SK-N-SH treated with all-trans-retinoic acid at 6 μM for 48 hours (cell line): ENCODE results near the gene HOXA6.

ENCODE experiments used
- ATAC-seq: fragments of 200-7000 bp; cut with Tn5 transposase; 3 replicates; pipeline ENCODE4 v1.9.1; 2020; ENCODE audit warnings: mild to moderate bottlenecking, moderate library complexity
- ARNTL ChIP-seq: fragments of 450-650 bp; formaldehyde crosslinking; IDR thresholded peaks from 2 replicates; pipeline ENCODE4 v1.5.0; 2020; ENCODE audit warnings: low read depth, mild to moderate bottlenecking, moderate library complexity, borderline replicate concordance
- ESRRG ChIP-seq: fragments of 250-450 bp; sonication (Bioruptor Pico); IDR thresholded peaks from 2 replicates; pipeline ENCODE4 v1.6.1; 2021; ENCODE audit warnings: mild to moderate bottlenecking
- GLIS3 ChIP-seq: fragments of 250-450 bp; sonication (Bioruptor Pico); IDR thresholded peaks from 2 replicates; pipeline ENCODE4 v1.5.0; 2020; ENCODE audit warnings: mild to moderate bottlenecking, moderate library complexity
- ISL1 ChIP-seq: fragments of 250-450 bp; sonication (Bioruptor Pico); IDR thresholded peaks from 2 replicates; pipeline ENCODE4 v2.1.2; 2022; ENCODE audit warnings: mild to moderate bottlenecking, moderate library complexity
- PPARA ChIP-seq: fragments of 250-450 bp; sonication (Bioruptor Pico); IDR thresholded peaks from 2 replicates; pipeline ENCODE4 v1.5.0; 2020; ENCODE audit warnings: mild to moderate bottlenecking, borderline replicate concordance
- SNAI2 ChIP-seq: fragments of 250-450 bp; sonication (Bioruptor Pico); IDR thresholded peaks from 2 replicates; pipeline ENCODE4 v1.5.0; 2020; ENCODE audit warnings: mild to moderate bottlenecking, moderate library complexity
- ZC3H10 ChIP-seq: fragments of 250-450 bp; sonication (Bioruptor Pico); IDR thresholded peaks from 2 replicates; pipeline ENCODE4 v1.5.1; 2021; ENCODE audit warnings: mild to moderate bottlenecking, moderate library complexity
- ZFP3 ChIP-seq: fragments of 250-450 bp; sonication (Bioruptor Pico); IDR thresholded peaks from 2 replicates; pipeline ENCODE4 v1.5.0; 2020; ENCODE audit warnings: mild to moderate bottlenecking, moderate library complexity
- ZFP30 ChIP-seq: fragments of 450-650 bp; formaldehyde crosslinking; IDR thresholded peaks from 2 replicates; pipeline ENCODE4 v1.5.0; 2022; ENCODE audit warnings: mild to moderate bottlenecking, moderate library complexity
- ZNF70 ChIP-seq: fragments of 450-650 bp; formaldehyde crosslinking; IDR thresholded peaks from 2 replicates; pipeline ENCODE4 v1.5.0; 2020; ENCODE audit warnings: mild to moderate bottlenecking, moderate library complexity
- ZNF8 ChIP-seq: fragments of 450-650 bp; formaldehyde crosslinking; IDR thresholded peaks from 2 replicates; pipeline ENCODE4 v1.5.0; 2020; ENCODE audit warnings: mild to moderate bottlenecking, moderate library complexity
- TF ChIP-seq, protein P1 (sequence below): fragments of 250-450 bp; sonication (Bioruptor Pico); IDR thresholded peaks from 2 replicates; pipeline ENCODE4 v1.5.0; 2020; ENCODE audit warnings: mild to moderate bottlenecking, moderate library complexity
- TF ChIP-seq, protein P2 (sequence below): fragments of 250-450 bp; sonication (Bioruptor Pico); IDR thresholded peaks from 2 replicates; pipeline ENCODE4 v1.8.0; 2021; ENCODE audit warnings: low read depth, mild to moderate bottlenecking, moderate library complexity, borderline replicate concordance
- TF ChIP-seq, protein P3 (sequence below): fragments of 250-450 bp; sonication (Bioruptor Pico); IDR thresholded peaks from 2 replicates; pipeline ENCODE4 v1.5.1; 2020; ENCODE audit warnings: low read depth, mild to moderate bottlenecking, moderate library complexity
- TF ChIP-seq, protein P4 (sequence below): fragments of 250-450 bp; sonication (Bioruptor Pico); IDR thresholded peaks from 2 replicates; pipeline ENCODE4 v1.5.1; 2021; ENCODE audit warnings: mild to moderate bottlenecking, moderate library complexity

Gene HOXA6

DNA sequence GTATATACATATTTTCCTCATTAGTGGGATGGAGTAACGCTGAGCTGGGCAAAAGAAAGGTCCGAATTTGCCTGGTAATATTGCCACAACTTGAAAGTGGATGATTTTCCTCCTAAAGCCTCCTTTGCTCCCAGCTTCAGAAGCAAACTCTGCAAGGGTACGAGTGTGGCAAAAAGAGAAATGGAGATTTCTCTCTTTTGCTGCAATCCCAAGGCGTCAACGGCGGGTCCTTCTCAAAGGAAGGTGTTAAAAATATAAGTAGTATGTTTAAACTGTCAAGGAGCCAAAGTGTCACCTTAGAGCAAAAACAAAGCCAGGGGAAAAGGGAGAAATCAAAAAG lies 32.7 kb downstream of the HOXA6 start:
- no peak for ATAC-seq
- TF ChIP-seq ZNF70 (CRISPR knock-in tag) (no peak), ZFP30 (no peak), GLIS3 (CRISPR knock-in tag) (no peak), ESRRG (CRISPR knock-in tag) (no peak), ISL1 (CRISPR knock-in tag) (no peak), PPARA (no peak), ARNTL (CRISPR knock-in tag) (no peak), ZC3H10 (CRISPR knock-in tag) (no peak)
- TF ChIP-seq, protein P1, sequence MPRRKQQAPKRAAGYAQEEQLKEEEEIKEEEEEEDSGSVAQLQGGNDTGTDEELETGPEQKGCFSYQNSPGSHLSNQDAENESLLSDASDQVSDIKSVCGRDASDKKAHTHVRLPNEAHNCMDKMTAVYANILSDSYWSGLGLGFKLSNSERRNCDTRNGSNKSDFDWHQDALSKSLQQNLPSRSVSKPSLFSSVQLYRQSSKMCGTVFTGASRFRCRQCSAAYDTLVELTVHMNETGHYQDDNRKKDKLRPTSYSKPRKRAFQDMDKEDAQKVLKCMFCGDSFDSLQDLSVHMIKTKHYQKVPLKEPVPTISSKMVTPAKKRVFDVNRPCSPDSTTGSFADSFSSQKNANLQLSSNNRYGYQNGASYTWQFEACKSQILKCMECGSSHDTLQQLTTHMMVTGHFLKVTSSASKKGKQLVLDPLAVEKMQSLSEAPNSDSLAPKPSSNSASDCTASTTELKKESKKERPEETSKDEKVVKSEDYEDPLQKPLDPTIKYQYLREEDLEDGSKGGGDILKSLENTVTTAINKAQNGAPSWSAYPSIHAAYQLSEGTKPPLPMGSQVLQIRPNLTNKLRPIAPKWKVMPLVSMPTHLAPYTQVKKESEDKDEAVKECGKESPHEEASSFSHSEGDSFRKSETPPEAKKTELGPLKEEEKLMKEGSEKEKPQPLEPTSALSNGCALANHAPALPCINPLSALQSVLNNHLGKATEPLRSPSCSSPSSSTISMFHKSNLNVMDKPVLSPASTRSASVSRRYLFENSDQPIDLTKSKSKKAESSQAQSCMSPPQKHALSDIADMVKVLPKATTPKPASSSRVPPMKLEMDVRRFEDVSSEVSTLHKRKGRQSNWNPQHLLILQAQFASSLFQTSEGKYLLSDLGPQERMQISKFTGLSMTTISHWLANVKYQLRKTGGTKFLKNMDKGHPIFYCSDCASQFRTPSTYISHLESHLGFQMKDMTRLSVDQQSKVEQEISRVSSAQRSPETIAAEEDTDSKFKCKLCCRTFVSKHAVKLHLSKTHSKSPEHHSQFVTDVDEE (CRISPR knock-in tag), result no peak
- TF ChIP-seq, protein P2, sequence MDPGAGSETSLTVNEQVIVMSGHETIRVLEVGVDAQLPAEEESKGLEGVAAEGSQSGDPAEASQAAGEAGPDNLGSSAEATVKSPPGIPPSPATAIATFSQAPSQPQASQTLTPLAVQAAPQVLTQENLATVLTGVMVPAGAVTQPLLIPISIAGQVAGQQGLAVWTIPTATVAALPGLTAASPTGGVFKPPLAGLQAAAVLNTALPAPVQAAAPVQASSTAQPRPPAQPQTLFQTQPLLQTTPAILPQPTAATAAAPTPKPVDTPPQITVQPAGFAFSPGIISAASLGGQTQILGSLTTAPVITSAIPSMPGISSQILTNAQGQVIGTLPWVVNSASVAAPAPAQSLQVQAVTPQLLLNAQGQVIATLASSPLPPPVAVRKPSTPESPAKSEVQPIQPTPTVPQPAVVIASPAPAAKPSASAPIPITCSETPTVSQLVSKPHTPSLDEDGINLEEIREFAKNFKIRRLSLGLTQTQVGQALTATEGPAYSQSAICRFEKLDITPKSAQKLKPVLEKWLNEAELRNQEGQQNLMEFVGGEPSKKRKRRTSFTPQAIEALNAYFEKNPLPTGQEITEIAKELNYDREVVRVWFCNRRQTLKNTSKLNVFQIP (CRISPR knock-in tag), result no peak
- TF ChIP-seq, protein P3, sequence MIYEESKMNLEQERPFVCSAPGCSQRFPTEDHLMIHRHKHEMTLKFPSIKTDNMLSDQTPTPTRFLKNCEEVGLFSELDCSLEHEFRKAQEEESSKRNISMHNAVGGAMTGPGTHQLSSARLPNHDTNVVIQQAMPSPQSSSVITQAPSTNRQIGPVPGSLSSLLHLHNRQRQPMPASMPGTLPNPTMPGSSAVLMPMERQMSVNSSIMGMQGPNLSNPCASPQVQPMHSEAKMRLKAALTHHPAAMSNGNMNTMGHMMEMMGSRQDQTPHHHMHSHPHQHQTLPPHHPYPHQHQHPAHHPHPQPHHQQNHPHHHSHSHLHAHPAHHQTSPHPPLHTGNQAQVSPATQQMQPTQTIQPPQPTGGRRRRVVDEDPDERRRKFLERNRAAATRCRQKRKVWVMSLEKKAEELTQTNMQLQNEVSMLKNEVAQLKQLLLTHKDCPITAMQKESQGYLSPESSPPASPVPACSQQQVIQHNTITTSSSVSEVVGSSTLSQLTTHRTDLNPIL (CRISPR knock-in tag), result no peak
- TF ChIP-seq, protein P4, sequence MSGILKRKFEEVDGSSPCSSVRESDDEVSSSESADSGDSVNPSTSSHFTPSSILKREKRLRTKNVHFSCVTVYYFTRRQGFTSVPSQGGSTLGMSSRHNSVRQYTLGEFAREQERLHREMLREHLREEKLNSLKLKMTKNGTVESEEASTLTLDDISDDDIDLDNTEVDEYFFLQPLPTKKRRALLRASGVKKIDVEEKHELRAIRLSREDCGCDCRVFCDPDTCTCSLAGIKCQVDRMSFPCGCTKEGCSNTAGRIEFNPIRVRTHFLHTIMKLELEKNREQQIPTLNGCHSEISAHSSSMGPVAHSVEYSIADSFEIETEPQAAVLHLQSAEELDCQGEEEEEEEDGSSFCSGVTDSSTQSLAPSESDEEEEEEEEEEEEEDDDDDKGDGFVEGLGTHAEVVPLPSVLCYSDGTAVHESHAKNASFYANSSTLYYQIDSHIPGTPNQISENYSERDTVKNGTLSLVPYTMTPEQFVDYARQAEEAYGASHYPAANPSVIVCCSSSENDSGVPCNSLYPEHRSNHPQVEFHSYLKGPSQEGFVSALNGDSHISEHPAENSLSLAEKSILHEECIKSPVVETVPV (CRISPR knock-in tag), result no peak

DNA sequence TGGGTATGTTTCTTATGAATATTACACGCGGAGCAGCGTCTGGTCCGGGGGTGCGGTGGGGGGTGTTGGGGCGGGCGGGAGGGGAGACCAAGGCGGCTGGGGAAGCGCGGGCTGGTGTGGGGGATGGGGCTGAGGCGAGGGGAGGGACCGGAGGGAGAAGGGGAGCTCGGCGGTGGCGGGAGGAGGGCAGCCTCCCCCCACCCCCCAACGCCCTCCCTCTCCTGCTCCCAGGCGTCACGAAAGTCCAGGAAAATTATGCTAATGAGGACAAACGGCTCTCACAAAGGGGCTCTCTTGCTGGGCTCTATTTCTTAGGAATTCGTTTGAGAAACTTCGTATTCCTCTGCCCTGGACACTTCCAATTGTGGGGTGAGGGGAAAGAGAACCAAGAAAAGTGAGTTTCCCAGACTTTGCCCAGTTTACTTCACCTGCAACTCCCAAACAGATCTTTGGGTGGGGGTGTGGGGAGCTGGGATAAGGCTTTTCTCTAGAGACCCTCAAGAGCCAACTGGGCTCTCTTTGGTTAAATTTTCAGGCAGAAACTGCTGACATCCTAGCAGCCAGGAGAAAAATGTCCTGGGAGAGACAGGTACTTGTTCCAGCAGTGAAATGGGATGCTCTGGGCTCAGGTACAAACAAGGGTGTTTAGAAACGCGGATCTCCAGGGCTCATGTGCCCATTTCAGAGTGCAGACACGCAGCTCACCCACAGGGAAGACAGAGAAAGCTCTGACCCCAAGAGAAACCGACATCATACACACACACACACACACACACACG lies 33.4 kb downstream of the HOXA6 start:
- TF ChIP-seq SNAI2 (CRISPR knock-in tag) (no peak), ZFP30 (no peak), ZFP3 (CRISPR knock-in tag) (no peak), ZNF8 (no peak)
- TF ChIP-seq, protein P3 (CRISPR knock-in tag), result no peak
- TF ChIP-seq, protein P1 (CRISPR knock-in tag), result no peak
- TF ChIP-seq, all 23 proteins: peak for 0
- no peak for ATAC-seq
